Mesendoderm (in vitro differentiated cells): Measurements from ENCODE around the gene CEP43.

Experiments
- DNase-seq: peaks from one replicate; pipeline ENCODE4 v3.0.0; 2013
- H2AK5ac ChIP-seq: 2 replicates; pipeline ENCODE4 v1.6.1; 2013; ENCODE audit warnings: low read length, inconsistent platforms
- H2BK120ac ChIP-seq: 2 replicates; pipeline ENCODE4 v1.6.1; 2013; ENCODE audit warnings: low read depth, mild to moderate bottlenecking, low read length, moderate library complexity, mixed read lengths
- H2BK15ac ChIP-seq: replicated peaks from 2 replicates; pipeline ENCODE4 v1.6.1; 2013; ENCODE audit warnings: low read depth, mild to moderate bottlenecking, moderate library complexity
- H2BK5ac ChIP-seq: 2 replicates; pipeline ENCODE4 v1.6.1; 2013; ENCODE audit warnings: low read length, inconsistent platforms
- H3K18ac ChIP-seq: 2 replicates; pipeline ENCODE4 v1.6.1; 2013; ENCODE audit warnings: mild to moderate bottlenecking, low read length, mixed read lengths
- H3K23ac ChIP-seq: one replicate; pipeline ENCODE4 v1.6.1; 2013; ENCODE audit warnings: low read length
- H3K27ac ChIP-seq: 2 replicates; pipeline ENCODE4 v1.5.1; 2013; ENCODE audit warnings: low read depth, mild to moderate bottlenecking, inconsistent platforms, low read length, moderate library complexity
- H3K27me3 ChIP-seq: 2 replicates; pipeline ENCODE4 v1.6.1; 2013; ENCODE audit warnings: low read length, control low read depth, mild to moderate bottlenecking, inconsistent platforms; ENCODE audit not compliant: insufficient read depth, poor library complexity
- H3K36me3 ChIP-seq: 2 replicates; pipeline ENCODE4 v1.6.1; 2013; ENCODE audit warnings: low read length, inconsistent platforms; ENCODE audit not compliant: control insufficient read depth, insufficient read depth
- H3K4ac ChIP-seq: one replicate; pipeline ENCODE4 v1.6.1; 2013; ENCODE audit warnings: low read depth, mild to moderate bottlenecking, low read length, moderate library complexity
- H3K4me1 ChIP-seq: 2 replicates; pipeline ENCODE4 v1.6.1; 2013; ENCODE audit warnings: low read depth, low read length, inconsistent platforms; ENCODE audit not compliant: control insufficient read depth
- H3K4me2 ChIP-seq: 2 replicates; pipeline ENCODE4 v1.6.1; 2013; ENCODE audit warnings: low read length
- H3K4me3 ChIP-seq: 2 replicates; pipeline ENCODE4 v1.5.1; 2013; ENCODE audit warnings: mild to moderate bottlenecking, low read length
- H3K56ac ChIP-seq: one replicate; pipeline ENCODE4 v1.6.1; 2013; ENCODE audit warnings: low read length
- H3K79me1 ChIP-seq: 2 replicates; pipeline ENCODE4 v1.6.1; 2013; ENCODE audit warnings: low read length, inconsistent platforms
- H3K79me2 ChIP-seq: 2 replicates; pipeline ENCODE4 v1.6.1; 2013; ENCODE audit warnings: mild to moderate bottlenecking, low read length; ENCODE audit not compliant: control insufficient read depth, insufficient read depth
- H3K9ac ChIP-seq: 2 replicates; pipeline ENCODE4 v1.6.1; 2013; ENCODE audit warnings: low read length, inconsistent platforms
- H4K5ac ChIP-seq: one replicate; pipeline ENCODE4 v1.6.1; 2013; ENCODE audit warnings: low read length
- H4K8ac ChIP-seq: one replicate; pipeline ENCODE4 v1.6.1; 2013; ENCODE audit warnings: low read depth, mild to moderate bottlenecking, control low read depth, low read length, moderate library complexity
- WGBS: extraction: QIAGEN DNeasy Blood & Tissue Kit; methylation state at CpG from one replicate; pipeline ENCODE4 v1.1.7; 2013; ENCODE audit warnings: low lambda C conversion rate, missing lambda C conversion rate; ENCODE audit not compliant: insufficient coverage; ENCODE audit errors: extremely low coverage; 5-methylcytosine and 5-hydroxymethylcytosine counted together

Gene CEP43

DNA sequence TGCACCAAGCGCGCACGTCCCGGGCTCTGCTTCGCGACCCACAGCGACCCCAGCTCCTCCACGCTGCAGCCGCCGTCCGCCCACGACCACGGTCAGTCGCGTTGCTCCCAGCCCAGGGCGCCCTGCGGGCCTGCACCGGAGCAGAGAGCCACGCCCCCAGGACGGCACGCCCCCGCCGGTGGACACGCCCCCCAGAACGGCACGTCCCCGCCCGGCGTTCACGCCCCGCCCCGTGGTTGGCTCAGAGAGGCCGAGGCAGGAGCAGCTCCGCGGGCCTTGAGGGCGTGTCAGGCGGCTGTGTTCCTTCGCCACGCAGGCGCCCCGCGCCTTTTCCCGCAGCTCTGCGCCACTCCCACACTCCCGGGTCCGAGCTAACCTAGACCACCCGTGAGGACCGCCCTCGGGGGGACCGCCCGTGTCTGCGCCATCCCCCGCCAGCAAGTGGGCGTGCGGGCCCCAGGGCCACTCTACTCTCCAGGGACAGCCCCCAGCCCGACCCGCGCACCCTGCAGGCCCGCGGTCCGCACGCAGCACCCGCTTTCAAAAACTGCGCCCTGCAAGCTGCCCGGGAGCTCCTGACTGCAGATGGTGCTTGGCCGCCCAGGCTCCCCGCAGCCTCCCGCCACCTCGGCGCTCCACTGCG lies 42.6 kb upstream of the CEP43 start, which contains the start of gene RNASET2:
Gene RNASET2 (minus strand): TSS at position 107 of the 643 bp plus-strand sequence. CDS start 368 bp downstream, outside the sequence.
- no peak within 1 kb of the TSS for H3K27ac ChIP-seq
- H3K79me1 ChIP-seq, result no peaks in the 10 kb centered on the region

DNA sequence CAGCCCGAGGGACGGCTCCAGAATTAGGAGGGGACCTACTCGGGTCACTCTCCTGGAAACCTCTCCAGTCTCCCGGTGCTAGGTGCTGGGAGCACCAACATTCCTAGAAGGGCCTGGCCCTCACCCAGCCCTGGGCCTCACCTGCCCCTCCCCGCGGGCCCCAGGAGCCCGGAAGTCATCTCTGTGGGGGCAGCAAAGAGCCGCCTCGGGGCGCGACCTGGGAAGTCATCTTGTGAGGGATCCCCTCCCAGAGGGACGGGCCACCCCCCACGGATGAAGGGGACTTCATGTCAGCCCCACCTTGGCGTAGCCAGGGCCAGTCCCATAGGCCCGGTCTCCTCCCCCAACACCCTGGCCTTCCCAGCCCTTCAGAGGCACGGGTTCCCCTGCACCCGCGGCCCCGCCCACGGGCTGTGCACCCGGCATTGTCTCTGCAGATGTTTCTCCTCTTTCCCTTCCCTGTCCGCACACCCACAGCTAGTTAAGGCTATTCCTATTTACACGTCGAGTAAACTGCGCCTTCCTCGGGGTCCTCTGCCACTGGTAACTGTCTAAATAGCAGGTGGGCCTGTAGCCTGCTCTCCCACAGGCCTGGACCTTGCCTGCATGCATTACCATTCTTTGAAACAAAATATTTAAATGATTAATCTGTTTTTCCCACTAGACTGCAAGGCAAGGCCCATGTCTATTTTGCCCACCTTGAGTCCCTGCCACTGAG lies 42.0 kb upstream of the CEP43 start:
- Histone ChIP-seq H2BK5ac (no peak overlapping the region), H4K5ac (no peak overlapping the region), H3K27me3 (no peaks in the 10 kb centered on the region), H4K8ac (no peak overlapping the region), H2BK15ac (no peak overlapping the region), H3K27ac (no peak overlapping the region), H3K9ac (peak overlapping the region; percentile 78), H3K4me2 (peak overlapping the region; percentile 81), H3K79me2 (no peaks in the 10 kb centered on the region), H3K56ac (peak overlapping the region; percentile 84), H3K4me3 (peak overlapping the region; percentile 66), H3K36me3 (no peaks in the 10 kb centered on the region), H2AK5ac (no peak overlapping the region), H3K4ac (no peak overlapping the region), H3K23ac (no peak overlapping the region), H3K4me1 (no peaks in the 10 kb centered on the region), H2BK120ac (no peak overlapping the region), H3K18ac (peak overlapping the region; percentile 42), H3K79me1 (no peaks in the 10 kb centered on the region)
- WGBS, result no CpG with 5 or more reads among the region's 26 CpGs
- DNase-seq, result peak; percentile 28

More for the DNA sequence above, 42.6 kb upstream of the CEP43 start, which contains the start of gene RNASET2:
- H3K79me2 ChIP-seq, result no peaks in the 10 kb centered on the region
- no peak within 1 kb of the TSS for H3K4ac ChIP-seq
- peak within 1 kb of the TSS; percentile 66 for H3K4me3 ChIP-seq
- no peak within 1 kb of the TSS for H3K23ac ChIP-seq
- H2BK15ac ChIP-seq, result no peak within 1 kb of the TSS
- H4K5ac ChIP-seq, result no peak within 1 kb of the TSS
- no CpG with 5 or more reads among the region's 71 CpGs for WGBS
- H3K18ac ChIP-seq, result peak within 1 kb of the TSS; percentile 42
- peak within 1 kb of the TSS; percentile 78 for H3K9ac ChIP-seq
- no peaks in the 10 kb centered on the region for H3K27me3 ChIP-seq
- H2AK5ac ChIP-seq, result no peak within 1 kb of the TSS
- peak; percentile 92 for DNase-seq
- peak within 1 kb of the TSS; percentile 84 for H3K56ac ChIP-seq
- no peak within 1 kb of the TSS for H2BK5ac ChIP-seq
- no peak within 1 kb of the TSS for H4K8ac ChIP-seq
- no peak within 1 kb of the TSS for H2BK120ac ChIP-seq
- H3K4me2 ChIP-seq, result peak within 1 kb of the TSS; percentile 83
- H3K4me1 ChIP-seq, result no peaks in the 10 kb centered on the region
- no peaks in the 10 kb centered on the region for H3K36me3 ChIP-seq

DNA sequence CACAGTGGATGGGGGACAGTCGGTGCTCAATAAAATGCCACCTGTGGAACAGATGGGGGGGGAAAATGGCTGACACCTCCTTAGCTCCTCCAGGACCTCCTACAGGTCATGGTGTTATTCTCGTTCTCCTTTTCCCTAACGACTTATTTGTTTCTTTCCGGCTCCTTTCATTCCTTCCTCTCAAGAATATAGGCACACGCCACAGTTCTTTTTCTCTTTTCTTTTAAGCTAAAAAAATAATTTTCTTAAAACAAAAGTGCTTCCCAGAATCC lies 41.5 kb upstream of the CEP43 start:
- Histone ChIP-seq H2BK5ac (no peak overlapping the region), H3K9ac (no peak overlapping the region), H4K5ac (no peak overlapping the region), H3K18ac (no peak overlapping the region), H2BK120ac (no peak overlapping the region), H2AK5ac (no peak overlapping the region), H3K23ac (no peak overlapping the region), H3K4ac (no peak overlapping the region), H3K4me2 (no peak overlapping the region), H3K27ac (no peak overlapping the region), H3K56ac (no peak overlapping the region), H3K4me3 (no peak overlapping the region), H3K36me3 (no peaks in the 10 kb centered on the region), H4K8ac (no peak overlapping the region), H3K79me2 (no peaks in the 10 kb centered on the region), H2BK15ac (no peak overlapping the region), H3K27me3 (no peaks in the 10 kb centered on the region), H3K79me1 (no peaks in the 10 kb centered on the region), H3K4me1 (no peaks in the 10 kb centered on the region)
- DNase-seq, result no peak
- WGBS, result no CpG with 5 or more reads among the region's 5 CpGs

DNA sequence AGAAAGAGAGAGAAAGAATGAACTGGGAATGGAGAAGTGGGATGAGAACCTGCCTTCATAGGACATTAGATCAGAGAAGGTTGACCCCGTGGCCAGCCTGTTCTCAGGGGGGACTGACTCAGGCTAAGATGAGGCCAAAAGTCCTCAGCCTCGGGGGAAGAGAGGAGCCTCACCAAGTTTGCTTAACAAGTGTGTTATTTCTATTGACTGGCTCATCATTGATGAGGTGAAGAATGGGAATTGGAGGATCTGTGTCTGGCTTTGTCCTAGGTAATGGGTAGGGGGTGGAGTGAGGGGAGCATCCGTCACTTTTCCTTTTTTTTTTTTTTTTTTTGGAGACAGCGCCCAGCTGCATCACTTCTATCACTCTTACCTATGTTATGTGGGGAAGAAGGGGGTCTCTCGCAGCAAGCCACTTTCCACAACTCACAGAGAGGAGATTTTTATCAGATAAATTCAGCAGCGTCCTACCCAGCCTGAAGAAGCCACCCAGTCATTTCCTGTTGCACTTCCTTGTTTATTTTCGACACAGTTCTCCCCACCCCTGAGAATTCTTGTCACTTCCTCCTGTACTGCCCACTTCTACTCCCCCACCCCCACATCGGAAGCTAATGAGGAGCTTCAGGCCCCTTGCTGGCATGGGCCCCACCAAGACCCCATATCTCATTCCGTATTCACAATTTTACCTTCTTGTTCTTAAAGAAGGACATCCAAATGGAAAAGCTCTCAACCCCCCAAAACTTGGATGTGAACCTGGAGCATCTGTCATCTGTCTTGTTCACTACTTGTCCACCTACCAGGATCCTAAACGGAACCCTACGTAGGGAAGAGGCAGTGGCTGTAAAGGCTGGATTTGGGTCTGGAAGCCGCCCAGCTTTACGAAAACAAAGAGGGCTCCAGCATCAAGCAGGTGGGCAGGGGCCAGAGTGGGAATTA lies 40.0 kb upstream of the CEP43 start:
- Histone ChIP-seq H3K4me1 (no peaks in the 10 kb centered on the region), H4K8ac (no peak overlapping the region), H3K18ac (no peak overlapping the region), H3K56ac (no peak overlapping the region), H3K4me2 (no peak overlapping the region), H3K4me3 (no peak overlapping the region), H3K9ac (no peak overlapping the region), H3K79me2 (no peaks in the 10 kb centered on the region), H3K36me3 (no peaks in the 10 kb centered on the region), H3K27me3 (no peaks in the 10 kb centered on the region), H3K4ac (no peak overlapping the region), H3K23ac (no peak overlapping the region), H2BK5ac (no peak overlapping the region), H2BK15ac (no peak overlapping the region), H4K5ac (no peak overlapping the region), H2AK5ac (no peak overlapping the region), H3K27ac (no peak overlapping the region), H3K79me1 (no peaks in the 10 kb centered on the region), H2BK120ac (no peak overlapping the region)
- peak; percentile 14 for DNase-seq
- no CpG with 5 or more reads among the region's 13 CpGs for WGBS

DNA sequence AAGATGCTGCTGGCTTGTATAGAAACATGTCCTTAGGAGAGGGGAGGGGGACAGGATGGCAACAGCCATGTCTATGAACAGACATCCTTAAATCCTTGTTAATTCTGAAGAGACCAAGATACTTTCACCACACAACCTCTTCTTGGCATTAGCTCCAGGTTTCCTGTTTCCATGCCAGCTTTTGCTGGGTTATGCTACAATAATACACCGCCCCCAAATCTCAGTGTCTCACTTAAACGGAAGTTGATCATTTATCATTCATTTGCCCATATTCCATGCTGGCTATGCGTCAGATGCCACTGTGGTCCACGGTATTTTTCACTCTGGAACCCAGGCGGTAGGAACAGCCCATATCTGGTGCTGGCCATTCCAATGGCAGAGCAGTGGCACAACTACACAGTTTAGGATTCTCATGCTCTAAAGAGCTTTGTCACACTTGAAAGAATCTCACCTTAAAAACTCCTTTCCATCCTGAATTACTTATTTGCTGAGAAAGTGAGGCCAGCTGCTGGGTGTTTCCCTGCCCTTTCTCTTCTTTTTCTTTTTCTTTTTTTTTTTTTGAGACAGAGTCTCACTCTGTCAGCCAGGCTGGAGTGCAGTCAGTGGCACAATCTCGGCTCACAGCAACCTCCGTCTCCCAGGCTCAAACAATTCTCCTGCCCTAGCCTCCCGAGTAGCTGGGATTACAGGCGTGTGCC lies 39.1 kb upstream of the CEP43 start:
- no peaks in the 10 kb centered on the region for H3K79me2 ChIP-seq
- no peak overlapping the region for H2BK5ac ChIP-seq
- H3K36me3 ChIP-seq, result no peaks in the 10 kb centered on the region
- DNase-seq, result no peak
- no CpG with 5 or more reads among the region's 9 CpGs for WGBS
- H3K56ac ChIP-seq, result no peak overlapping the region
- H4K8ac ChIP-seq, result no peak overlapping the region
- H3K23ac ChIP-seq, result no peak overlapping the region
- H3K9ac ChIP-seq, result no peak overlapping the region
- no peak overlapping the region for H4K5ac ChIP-seq
- H3K4ac ChIP-seq, result no peak overlapping the region
- no peak overlapping the region for H3K27ac ChIP-seq
- no peak overlapping the region for H3K4me3 ChIP-seq
- H3K4me2 ChIP-seq, result no peak overlapping the region
- H3K27me3 ChIP-seq, result no peaks in the 10 kb centered on the region
- H2BK120ac ChIP-seq, result no peak overlapping the region
- no peaks in the 10 kb centered on the region for H3K79me1 ChIP-seq
- H3K18ac ChIP-seq, result no peak overlapping the region
- H2BK15ac ChIP-seq, result no peak overlapping the region
- no peak overlapping the region for H2AK5ac ChIP-seq
- no peaks in the 10 kb centered on the region for H3K4me1 ChIP-seq
